Stimulated activated CD8-positive, alpha-beta memory T cell treated with anti-CD3 and anti-CD28 coated beads, Interleukin-4, amount 100 ng/mL, for 1 hour (primary cell): ENCODE data around the gene NFKBIE.

Source experiments
- DNase-seq, 2 donors: peaks; one replicate each; pipeline ENCODE4 v3.0.0-alpha.2; 2020; ENCODE audit warnings: low read depth in 2 of 2, low spot score in 1 of 2

The NFKBIE gene

DNA sequence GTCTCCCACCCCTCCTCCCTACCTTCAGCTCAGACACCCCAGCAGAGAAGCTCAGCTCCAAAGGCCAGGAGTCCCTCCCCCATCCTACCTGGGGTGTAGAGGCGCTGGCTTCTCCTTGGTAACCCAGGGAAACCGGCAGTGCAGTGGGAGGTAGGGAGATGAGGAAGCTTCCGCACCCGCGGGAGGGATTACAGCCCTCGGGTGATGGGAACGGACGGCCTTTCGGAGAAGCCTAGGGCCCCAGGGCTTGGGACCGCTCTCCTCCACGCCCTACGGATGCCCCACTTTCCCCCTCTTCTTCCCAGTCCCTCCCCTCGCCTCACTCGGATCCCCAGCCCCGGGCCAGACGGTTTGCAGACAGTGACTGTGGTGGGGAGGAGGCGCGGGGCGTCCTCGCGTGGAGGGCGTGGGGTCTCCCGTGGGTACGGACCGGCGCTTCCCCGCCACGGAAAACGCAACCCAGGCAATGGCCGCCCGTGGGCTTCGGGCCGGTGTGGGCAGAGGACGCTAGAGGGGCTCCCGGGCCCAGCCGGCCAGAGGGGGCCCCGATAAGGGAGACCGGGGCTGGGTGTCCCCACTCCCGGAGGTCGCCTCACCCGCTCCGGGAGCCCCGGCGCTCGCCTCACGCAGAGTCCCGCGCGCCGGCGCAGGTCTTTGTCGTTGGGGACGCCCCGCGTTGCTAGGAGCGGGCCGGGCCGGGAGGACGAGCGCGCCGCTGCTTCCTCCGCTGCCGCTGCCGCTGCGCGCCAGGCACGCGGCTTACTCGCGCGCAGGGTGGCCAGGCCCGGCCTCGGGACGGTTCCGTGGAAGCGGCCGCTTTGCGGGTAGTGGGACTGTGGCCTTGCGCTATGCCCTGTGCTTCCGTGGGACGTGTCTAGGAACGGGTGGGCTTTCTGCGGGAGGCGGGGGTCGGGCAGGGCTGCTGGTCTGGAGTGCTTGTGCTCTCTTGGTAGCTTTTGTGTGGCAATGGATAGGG is 32.0 kb upstream of the NFKBIE start:
- no peak for DNase-seq

DNA sequence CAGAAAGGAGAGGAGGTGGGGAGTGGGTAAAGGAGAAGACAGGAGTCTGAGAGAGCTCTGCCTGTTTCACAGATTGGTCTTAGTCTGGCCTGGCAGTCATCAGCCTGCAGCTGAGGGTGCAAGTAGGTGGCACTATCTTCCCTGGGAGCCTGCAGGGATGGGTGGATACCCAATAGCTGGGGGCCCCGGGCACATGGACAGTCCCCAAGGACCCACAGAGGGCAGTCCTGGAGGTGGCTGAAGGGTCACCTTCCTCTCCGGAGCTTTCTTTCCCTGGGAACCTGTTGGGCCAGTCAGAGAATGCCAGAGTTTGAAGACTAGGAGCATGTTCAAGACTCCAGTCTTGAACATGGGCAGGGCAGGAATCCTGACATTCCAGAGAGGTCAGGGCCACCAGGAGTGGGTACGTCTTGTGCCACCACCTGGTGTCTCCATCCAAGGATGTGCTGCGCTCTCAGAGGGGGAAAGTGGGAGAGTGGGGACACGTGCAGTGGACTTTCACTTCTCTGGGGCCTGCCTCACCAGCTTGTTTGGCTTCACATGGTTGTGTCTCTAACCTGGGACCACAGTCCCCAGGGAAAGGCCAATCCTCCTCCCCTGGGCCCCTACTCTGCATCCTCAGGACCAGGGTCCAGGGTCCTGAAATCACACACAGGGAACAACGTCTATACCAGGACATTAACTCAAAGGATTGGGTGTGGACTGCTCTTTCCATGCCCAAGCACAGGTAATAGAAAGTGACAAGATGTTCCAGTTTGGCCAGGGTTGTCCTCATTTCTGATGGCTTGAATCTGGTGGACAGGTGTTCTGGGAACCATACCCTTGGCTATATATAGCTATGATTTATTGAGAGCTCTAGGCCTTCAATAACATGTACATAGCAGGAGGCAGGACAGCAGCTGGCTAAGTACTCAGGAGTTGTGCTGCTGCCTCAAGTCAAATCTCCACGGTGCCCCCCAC is 29.8 kb upstream of the NFKBIE start:
- DNase-seq: no peak

DNA sequence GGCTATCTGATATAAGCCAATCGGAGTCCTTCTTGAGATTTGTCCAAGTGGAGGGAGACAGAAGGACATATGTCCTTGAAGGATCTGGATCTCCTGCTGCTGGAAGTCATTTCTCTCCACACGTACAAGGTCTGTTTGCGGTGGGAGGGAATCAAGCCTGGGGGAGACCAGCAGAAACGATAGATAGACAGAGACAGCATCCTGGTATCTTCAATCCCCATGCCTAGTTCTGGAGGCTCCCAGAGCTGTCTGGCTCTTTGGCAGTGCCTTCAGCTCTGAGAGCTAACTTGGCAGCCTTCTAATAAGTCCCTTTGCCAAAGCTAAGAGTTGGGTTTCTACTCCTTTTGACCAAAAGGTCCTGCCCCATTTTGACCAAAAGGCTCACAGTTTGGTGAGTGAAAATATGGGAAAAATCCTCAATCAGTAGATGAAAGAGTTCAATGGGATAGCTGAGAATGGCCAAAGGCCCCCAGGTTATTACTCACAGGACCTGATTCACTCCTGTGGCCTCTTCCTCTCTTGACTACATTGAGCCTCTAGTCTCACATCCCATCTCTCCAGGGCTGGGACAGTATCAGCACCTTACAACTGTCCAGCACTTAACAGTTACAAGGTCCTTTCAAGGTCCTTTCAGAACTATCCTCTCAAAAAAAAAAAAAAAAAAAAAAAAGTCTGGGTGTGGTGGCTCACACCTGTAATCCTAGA is 27.5 kb upstream of the NFKBIE start:
- no peak for DNase-seq

DNA sequence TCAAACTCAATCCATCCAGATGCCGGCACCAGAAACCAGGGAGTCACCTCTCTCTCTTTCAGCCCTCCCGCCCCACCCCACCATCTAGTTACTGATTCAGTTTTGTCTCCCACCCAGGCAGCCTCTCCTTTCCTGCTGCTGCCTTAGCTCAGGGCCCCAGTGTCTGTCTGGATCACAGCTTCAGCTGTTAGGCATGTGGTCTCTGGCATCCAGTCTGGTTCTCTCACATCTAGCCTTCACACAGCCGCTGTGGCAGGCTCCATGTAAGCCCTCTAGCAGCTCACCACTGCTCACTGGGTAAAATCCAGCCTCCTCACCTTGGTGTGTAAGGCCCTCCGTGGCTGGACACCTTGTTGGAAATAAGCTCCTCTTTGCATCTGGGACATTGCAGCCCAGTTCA is 26.5 kb upstream of the NFKBIE start:
- no peak for DNase-seq

DNA sequence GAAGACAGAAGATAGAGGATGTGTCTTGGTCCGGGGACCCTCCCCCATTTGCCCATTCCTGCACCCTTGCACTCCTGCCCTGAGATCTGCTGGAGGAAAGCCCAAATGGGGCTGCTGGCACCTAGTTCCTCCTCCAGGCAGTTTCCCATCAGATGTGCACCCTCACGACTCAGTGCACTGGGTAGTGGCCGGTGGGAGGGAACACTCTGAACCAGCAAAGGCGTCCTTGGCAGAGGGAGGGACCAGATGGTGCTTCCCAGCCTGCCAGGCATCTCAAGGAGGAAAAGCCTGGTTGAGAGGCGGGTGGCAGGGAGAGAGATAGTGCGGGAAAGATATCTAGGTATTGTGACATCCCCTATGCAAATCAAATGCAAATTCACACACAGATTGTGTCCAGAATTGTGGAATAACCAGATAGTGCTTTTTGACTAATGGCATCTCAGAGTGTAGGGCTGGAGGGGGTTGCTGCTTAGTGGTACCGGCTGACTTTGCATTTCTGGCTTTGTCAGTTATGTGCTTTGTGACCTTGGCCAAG is 24.4 kb upstream of the NFKBIE start:
- DNase-seq: no peak

DNA sequence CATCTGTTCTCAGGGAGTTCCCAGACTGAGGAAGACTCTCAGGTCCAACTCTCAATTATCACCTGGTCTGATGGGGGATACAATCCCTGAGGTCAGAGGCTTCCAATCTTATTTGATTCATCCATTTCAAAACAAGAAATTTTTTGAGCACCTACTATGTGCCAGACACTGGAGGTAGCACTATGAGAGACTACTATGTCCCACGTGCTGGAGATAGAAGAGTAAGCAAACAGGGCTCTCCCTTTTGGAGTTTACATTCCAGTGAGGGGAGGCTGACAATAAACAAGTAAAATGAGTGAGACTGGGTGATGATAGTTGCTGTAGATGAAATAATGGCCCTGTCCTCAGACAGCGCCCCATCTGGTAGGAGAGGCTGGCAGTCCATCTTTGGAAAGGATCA is 21.4 kb upstream of the NFKBIE start:
- DNase-seq: no peak

DNA sequence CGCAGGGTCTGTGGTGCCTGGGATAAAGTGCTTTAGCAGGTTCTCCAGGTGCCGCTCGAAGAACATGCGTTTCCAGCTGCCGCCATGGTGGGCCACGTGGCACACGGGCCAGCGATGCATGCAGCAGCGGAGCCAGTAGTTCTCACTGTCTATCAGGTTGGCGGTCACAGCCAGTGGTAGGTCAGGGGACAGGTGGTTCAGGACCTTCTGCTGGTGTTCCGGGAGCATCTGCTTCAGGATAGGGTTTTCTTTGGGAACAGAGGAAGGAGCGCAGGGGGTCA is 20.9 kb upstream of the NFKBIE start:
- no peak for DNase-seq

DNA sequence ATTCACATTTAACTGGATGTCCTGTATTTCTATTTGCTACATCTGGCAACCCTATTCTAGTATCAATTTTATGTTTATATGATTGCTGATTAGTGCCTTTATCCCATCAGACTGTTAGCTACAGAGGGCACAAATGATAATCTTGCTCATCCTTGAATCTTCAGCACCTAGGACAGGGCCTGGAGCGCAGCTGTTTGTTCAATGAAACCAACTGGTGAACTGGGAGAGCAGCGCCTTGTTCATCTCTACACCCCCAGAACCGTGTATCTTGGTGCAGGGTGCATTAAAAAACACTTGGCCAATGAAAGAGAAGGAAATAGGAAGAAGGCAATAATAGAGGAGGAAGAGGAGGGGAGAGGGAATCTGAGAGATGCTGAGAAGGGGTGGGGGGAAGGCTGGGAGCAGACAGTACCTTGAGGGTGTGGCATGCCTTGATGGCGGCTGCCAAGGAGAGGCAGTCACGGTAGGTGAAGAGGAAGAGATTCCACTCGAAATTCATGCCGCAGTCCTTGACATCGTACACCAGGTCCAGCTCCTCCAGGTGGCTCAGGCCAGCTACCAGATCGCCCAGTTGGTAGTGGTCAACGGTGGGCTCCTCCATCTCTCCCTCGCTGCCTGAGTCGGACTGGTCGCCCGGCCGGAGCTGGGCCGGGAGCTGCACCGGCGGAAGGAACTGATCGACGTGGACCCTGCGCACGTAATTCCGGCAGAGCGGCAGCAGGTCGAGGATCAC is 20.4 kb upstream of the NFKBIE start:
- DNase-seq: no peak

DNA sequence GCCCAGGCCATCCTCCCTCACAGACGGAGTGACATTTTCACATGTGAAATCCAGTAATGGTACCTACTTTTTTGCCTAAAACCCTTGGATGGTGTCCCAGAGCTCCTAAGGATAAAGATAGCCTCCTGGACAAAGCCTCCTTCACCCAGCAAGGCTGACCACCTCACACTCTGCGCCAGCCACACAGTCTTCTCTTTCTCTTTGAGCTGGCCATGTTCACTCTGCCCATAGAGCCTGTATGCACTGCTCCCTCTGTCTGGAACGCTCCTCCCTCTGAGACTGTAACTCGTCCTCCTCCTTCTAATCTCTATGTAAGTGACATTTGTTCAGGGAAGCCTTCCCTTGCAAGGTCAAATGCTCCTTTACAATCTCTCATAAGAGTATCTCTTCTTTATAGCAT is 19.5 kb upstream of the NFKBIE start:
- no peak for DNase-seq

DNA sequence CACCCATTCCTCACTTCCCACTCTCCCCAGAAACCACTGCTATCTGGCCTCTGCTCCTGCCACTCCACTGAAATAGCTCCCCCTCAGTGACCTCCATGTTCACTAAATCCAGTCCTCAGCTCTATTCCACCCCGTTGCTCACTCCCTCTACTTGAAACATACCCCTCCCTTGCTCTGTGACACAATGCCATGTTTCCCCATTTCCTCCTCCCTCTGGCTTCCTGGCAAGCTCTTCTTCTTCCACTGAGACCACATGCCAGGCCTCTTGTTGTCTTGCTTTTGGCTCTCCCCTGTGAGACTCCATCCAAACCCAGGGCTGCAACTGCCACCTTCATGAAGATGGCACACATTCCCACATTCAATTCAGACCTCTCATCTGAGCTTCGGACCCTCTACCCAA is 18.8 kb upstream of the NFKBIE start:
- no peak for DNase-seq

DNA sequence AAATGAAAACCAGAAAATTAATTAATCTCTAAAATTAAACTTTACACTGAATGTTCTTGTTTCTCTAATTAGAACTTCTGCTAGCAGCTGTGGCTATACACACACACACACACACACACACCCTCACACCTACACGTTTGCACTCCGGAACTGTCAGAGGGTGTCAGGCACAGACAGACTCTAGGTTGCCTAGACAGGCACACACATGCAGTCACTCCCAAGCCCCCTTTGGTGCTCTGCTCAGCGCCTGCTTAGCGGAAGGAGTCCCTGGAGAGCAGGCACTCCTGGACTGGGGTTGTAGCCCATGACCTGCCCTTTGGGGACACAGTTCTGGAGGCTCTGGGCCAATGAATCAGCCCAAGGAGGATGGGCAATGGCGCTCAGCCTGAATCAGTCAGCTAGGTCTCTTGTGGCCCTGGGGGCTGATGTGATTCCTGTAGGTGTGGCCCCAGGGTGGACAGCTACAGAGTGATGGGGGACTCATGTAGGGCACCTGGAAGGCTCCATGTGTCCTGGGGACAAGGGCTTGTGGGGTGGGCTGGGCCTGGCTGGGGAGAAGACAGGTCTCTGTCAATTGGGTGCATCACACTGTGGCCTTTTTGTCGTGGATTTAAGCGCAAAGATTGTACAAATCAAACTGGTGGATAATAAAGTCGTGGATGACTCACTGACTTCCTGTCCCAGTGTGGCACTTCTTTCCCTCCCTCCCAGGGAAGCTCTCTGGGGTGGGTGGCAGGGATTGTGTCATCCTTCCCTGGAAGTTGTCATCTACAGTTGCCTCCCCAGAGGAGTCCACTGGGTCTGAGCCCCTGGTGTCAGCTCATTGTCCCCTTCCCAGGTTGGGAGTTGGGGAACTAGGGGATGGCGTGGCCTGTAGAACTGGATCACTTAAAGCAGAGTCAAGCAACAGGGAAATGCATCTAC is 13.7 kb upstream of the NFKBIE start:
- DNase-seq: no peak

DNA sequence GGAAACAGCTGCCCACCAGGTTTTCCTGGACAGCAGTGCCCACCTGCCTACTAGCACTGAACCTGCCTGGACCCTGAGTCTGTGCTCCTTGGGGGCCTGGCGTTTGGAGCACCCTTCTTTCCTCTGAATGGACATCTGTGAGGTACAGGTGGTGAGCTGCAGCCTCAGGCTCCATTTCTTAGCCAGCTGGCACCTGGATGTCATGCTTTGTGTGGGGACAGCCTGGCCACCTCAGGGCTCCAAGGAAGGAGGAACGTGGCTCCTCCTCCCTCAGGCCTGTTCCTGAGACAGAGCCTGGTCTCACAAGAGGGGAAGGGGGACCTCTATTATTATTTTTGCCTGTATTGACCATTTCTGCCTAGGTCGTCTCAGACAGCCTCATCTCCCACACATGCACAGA is 13.0 kb upstream of the NFKBIE start:
- DNase-seq: no peak

DNA sequence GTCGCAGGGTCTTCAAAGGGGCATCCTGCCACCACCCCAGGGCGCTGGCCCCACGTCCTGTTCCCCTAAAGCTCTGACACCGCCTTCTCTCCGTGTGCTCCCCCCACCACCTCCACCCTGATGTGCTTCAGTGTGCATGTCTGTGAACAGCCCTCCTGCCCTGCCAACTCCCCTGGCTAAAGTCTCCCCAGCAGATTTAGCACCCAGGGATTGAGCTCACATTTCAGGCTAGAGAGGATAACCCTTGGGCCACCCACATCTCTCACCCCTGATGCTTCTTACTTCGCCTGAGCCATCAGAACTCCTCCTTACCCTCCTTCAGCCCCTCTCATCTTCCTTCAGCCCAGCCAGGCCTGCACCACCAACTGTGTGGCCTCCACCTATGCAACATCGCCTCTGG is 12.4 kb upstream of the NFKBIE start:
- no peak for DNase-seq

DNA sequence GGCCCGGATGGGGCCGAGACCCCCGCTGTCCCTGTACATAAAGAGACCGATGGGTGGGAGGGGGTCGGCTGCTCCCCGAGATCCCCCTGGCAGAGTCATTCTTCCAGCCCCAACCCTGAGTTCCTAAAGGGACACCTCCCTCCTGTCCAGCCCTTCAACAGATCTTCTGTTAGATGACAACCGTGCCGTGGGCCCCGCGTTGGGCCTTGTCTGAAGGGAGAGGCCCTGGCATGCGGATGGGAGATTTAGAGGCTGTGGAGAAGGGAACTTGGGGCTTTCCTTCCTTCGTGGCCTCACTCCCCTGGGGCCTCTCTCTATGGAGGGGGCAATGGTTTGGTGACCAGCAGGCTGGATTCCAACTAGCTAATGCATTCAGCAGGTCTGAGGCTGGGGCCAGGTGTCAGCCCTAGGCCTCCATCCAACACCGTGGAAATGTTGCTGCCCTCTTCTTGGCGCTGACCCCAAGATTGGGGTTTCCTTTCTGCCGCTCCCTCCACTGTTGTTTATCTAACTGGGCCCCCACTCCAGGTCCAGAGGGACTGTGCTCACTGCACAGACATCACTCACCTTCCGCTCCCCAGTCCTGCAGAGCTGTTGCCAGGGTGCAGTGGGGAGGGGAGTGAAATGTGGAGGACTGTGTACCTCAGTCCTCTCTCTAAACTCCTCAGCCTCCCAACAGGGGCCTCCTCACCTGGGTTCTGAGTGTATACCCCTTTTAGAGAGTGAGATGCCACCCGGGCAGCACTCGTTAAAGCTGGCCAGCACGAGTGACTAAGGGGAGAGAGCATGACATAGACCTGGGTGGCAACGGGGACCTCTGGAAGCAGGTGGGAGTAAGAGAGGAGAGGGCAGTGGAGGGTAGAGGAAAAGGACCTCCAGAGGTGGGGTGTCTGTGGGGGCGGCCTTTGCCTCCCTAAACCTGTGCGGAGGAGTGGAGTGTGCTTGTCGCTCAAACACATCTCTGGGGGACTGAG is 11.6 kb upstream of the NFKBIE start:
- no peak for DNase-seq

DNA sequence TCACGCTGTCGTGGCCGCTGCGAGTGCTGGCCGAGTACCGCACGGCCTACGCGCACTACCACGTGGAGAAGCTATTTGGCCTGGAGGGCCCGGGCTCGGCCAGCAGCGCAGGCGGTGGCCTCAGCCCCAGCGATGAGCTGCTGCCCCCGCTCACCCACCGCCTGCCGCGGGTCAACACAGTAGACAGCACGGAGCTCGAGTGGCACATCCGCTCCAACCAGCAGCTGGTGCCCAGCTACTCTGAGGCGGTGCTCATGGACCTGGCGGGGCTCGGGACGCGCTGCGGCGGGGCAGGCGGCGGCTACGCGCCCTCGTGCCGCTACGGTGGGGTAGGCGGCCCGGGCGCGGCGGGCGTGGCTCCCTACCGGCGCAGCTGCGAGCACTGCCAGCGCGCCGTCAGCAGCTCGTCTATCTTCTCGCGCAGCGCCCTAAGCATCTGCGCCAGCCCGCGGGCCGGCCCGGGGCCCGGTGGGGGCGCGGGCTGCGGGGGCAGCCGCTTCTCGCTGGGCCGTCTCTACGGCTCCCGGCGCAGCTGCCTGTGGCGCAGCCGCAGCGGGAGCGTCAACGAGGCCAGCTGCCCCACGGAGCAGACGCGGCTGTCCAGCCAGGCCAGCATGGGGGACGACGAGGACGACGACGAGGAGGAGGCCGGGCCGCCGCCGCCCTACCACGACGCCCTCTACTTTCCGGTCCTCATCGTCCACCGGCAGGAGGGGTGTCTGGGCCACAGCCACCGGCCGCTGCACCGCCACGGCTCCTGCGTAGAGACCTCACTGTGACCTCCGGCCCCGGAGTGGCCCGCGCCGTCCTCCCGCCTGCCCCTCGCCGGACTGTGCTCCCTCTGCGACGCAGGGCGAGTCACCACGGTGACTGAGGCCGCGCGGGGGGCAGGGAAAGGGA is 10.6 kb upstream of the NFKBIE start:
- no peak for DNase-seq

DNA sequence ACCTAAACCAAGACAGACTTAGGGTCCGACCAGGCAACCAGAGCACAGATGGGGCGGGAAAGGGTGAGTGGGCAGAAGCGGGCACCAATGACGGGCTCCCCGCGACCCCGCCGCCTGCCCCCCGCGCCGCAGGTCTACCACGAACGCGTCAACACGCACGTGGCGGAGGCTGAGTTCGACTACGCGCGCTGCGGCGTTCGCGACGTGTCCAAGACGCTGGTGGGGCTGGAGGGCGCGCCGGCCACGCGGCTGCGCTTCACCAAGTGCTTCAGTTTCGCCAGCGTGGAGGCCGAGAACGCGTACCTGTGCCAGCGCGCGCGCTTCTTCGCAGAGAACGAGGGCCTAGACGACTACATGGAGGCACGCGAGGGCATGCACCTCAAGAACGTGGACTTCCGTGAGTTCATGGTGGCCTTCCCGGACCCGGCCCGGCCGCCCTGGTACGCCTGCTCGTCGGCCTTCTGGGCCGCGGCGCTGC is 10.0 kb upstream of the NFKBIE start:
- no peak for DNase-seq

DNA sequence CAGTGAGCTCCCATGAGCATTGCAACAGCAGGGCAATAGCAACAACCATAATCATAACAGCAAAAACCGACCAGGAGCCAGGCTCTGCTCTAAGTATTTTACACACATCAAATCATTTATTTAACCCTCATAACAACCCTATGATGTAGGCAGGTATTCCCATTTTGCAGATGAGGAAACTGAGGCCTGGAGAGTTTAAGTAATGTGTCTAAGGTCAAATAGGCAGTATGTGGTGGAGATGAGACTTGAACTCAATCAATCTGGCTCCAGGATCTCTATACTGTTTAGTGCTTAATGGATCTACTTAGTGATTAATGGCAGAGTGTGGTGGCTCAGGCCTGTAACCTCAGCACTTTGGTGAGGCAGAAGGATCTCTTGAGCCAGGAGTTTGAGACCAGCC is 8.3 kb upstream of the NFKBIE start:
- no peak for DNase-seq
